ENCODE results near the gene CYP27A1. TPM values are rescaled to one million over a fixed set of nuclear protein-coding genes. Genes with fewer than 3 reads are reported as not detected.

Gene CYP27A1
- total and polyA plus RNA-seq, 2 of the 4 experiments (the other 2 are of a cell fraction): 5.2 to 5.3 TPM

GRCh38 chr2:218755198-218755566 is 26.8 kb upstream of the CYP27A1 start:
- ChIA-PET POLR2A (ENCODE audit: unreplicated experiment) (no interaction called here), CTCF (no interaction called here)
- in situ Hi-C loops (cut with MboI; ENCODE audit: low sequenced_read_pairs) (no loop called here), dilution Hi-C loops (cut with HindIII; ENCODE audit: low sequenced_read_pairs, unreplicated experiment) (no loop called here), intact Hi-C loops (cut with micrococcal nuclease) (no loop called here)
- H2BK120ac ChIP-seq (ENCODE audit: low read depth, low read length): no peak overlapping the region
- no peak overlapping the region for H3K27ac ChIP-seq (ENCODE audit: insufficient read depth, low read length)
- no peak overlapping the region for H3K4ac ChIP-seq (ENCODE audit: low read depth, low read length)
- H2AK5ac ChIP-seq (ENCODE audit: low read depth, low read length): no peak overlapping the region
- H3K9me3 ChIP-seq (ENCODE audit: control insufficient read depth, insufficient read depth, low read length): no peaks in the 10 kb centered on the region
- no peak overlapping the region for H4K5ac ChIP-seq (ENCODE audit: low read depth, low read length)
- H3K9me1 ChIP-seq (ENCODE audit: insufficient read depth, low read length): no peaks in the 10 kb centered on the region; the same call in 1 of the 2 replicates
- H3K79me1 ChIP-seq (ENCODE audit: low read depth in 1 of 2, low read length in 2 of 2): no peaks in the 10 kb centered on the region
- H3K36me3 ChIP-seq (ENCODE audit: control insufficient read depth, insufficient read depth, low read length): peaks cover 45% of the 10 kb centered on the region
- 100% methylated on average over 2 of the region's 3 CpGs; no CpG with 5 or more reads in 1 of the 2 experiments for WGBS, 2 experiments (ENCODE audit: extremely low coverage in 2 of 2, insufficient read length in 1 of 2)
- TF ChIP-seq CTCF (conservative IDR thresholded peaks at IDR 0.05; ENCODE audit: low read depth, low read length) (no peak), NFE2L2 (IDR thresholded peaks at IDR 0.05; ENCODE audit: low read depth, low read length) (no peak), RAD21 (IDR thresholded peaks at IDR 0.05; ENCODE audit: low read length) (no peak), SMC3 (IDR thresholded peaks at IDR 0.05; ENCODE audit: low read depth, low read length) (no peak), POLR2A (IDR thresholded peaks at IDR 0.05; ENCODE audit: low read depth, low read length) (no peak)
- H2BK15ac ChIP-seq (ENCODE audit: low read depth, low read length): no peak overlapping the region
- no peaks in the 10 kb centered on the region for H3K27me3 ChIP-seq (ENCODE audit: control insufficient read depth, insufficient read depth, low read length)
- H4K20me1 ChIP-seq (ENCODE audit: insufficient read depth, low read length): no peaks in the 10 kb centered on the region
- H3K56ac ChIP-seq (ENCODE audit: extremely low read depth, insufficient read depth, low read length): no peak overlapping the region
- no peak overlapping the region for H3K14ac ChIP-seq (replicated peaks; ENCODE audit: low read depth, low read length)
- no peak overlapping the region for H2AFZ ChIP-seq (replicated peaks; ENCODE audit: low read length, poor library complexity)
- no peak overlapping the region for H2BK5ac ChIP-seq (ENCODE audit: low read depth, low read length, poor library complexity, severe bottlenecking)
- H3K4me2 ChIP-seq (ENCODE audit: low read depth, low read length): no peak overlapping the region
- H3K4me3 ChIP-seq (ENCODE audit: insufficient read depth, low read depth, low read length): no peak overlapping the region
- no peak for DNase-seq
- no peak overlapping the region for H3K23ac ChIP-seq (ENCODE audit: low read depth, low read length)
- no peaks in the 10 kb centered on the region for H3K4me1 ChIP-seq (ENCODE audit: control insufficient read depth, insufficient read depth, low read length)
- H2AK9ac ChIP-seq (replicated peaks; ENCODE audit: low read depth, low read length, poor library complexity): no peak overlapping the region
- no TSS peak for BruUV-seq (replicated peaks)
- no peak overlapping the region for H3K9ac ChIP-seq (ENCODE audit: low read depth, low read length)
- ATAC-seq (ENCODE audit: low read depth): no peak
- H4K91ac ChIP-seq (ENCODE audit: insufficient read depth, low read depth, low read length): no peak overlapping the region
- H2BK20ac ChIP-seq (ENCODE audit: low read depth, low read length): no peak overlapping the region
- no peak overlapping the region for H3K18ac ChIP-seq (ENCODE audit: low read depth, low read length)
- no peak overlapping the region for H4K8ac ChIP-seq (ENCODE audit: low read depth in 2 of 2, low read length in 2 of 2)

All from IMR-90 (cell line).